RWPE1 (cell line): ENCODE data around the gene ACTL6B.
A peak's percentile ranks its signal among the peaks of the same experiment; 100 is the strongest.

ENCODE experiments used
- CTCF ChIA-PET: fragments of 350-600 bp; sonication (Branson Sonifier 250); formaldehyde crosslinking; extraction: SDS; loops from one replicate; lab custom pipeline; 2021; lab: Yijun Ruan, JAX
- POLR2A ChIA-PET: fragments of 400-600 bp; formaldehyde crosslinking; extraction: SDS; loops from one replicate; lab custom pipeline; 2020; ENCODE audit warnings: antibody characterized with exemption; ENCODE audit not compliant: low non-redundant PET; lab: Yijun Ruan, JAX
- DNase-seq: peaks from one replicate; pipeline ENCODE4 v3.0.0; 2012; ENCODE audit warnings: low spot score
- H3K27ac ChIP-seq: fragments of 450-650 bp; 2 replicates; pipeline ENCODE4 v1.5.1; 2017
- CTCF ChIP-seq: fragments of 450-650 bp; conservative IDR thresholded peaks from 2 replicates; pipeline ENCODE4 v1.5.1; 2017; ENCODE audit warnings: low read depth, mild to moderate bottlenecking

ACTL6B gene

GRCh38 chr7:100641860-100642533, 14.3 kb downstream of the ACTL6B start:
- DNase-seq: no peak
- POLR2A ChIA-PET: no interaction called here
- no peak for TF ChIP-seq CTCF
- no peak overlapping the region for H3K27ac ChIP-seq
- CTCF ChIA-PET: interaction anchor here (1.3 kb wide), 1 partner anchor 9 kb away, joined by 4 read pairs; no protein-coding TSS in a partner anchor

- ChIA-PET POLR2A (no interaction called here), CTCF (interaction anchor here (1.3 kb wide), 1 partner anchor 9 kb away, joined by 4 read pairs; no protein-coding TSS in a partner anchor)
- no peak for DNase-seq
- no peak for TF ChIP-seq CTCF
- H3K27ac ChIP-seq: no peak within 1 kb of the TSS
Measured at GRCh38 chr7:100641463-100641859, 14.8 kb downstream of the ACTL6B start, which contains the start of gene TFR2. TFR2 (minus strand) TSS chr7:100641552; CDS start chr7:100641509, 43 bp downstream.

GRCh38 chr7:100640517-100641440, 15.5 kb downstream of the ACTL6B start:
- CTCF ChIA-PET: no interaction called here

GRCh38 chr7:100639995-100640516, 16.2 kb downstream of the ACTL6B start:
- H3K27ac ChIP-seq: no peak overlapping the region
- TF ChIP-seq CTCF: no peak
- POLR2A ChIA-PET: interaction anchor here (0.6 kb wide), 1 partner anchor 593 kb away, joined by 3 read pairs; no protein-coding TSS in a partner anchor
- CTCF ChIA-PET: interaction anchor here (0.7 to 1.1 kb wide), 2 partner anchors 46 to 58 kb away, joined by 4 to 5 read pairs; no protein-coding TSS in a partner anchor
- DNase-seq: no peak

More at GRCh38 chr7:100640517-100641440, 15.5 kb downstream of the ACTL6B start:
- no peak for TF ChIP-seq CTCF
- POLR2A ChIA-PET: no interaction called here
- DNase-seq: no peak
- no peak overlapping the region for H3K27ac ChIP-seq

GRCh38 chr7:100632951-100633717, 23.1 kb downstream of the ACTL6B start:
- H3K27ac ChIP-seq: peak overlapping the region; percentile 50
- ChIA-PET CTCF (interaction anchor here (0.6 to 2.1 kb wide), 15 partner anchors 9 to 1210 kb away, joined by 3 to 14 read pairs (median 4); partner anchors contain the start of genes MOSPD3 and POP7), POLR2A (no interaction called here)
- DNase-seq: peak; percentile 41
- TF ChIP-seq CTCF: peak; percentile 81
